ENCODE measurements around the gene CALM1.

GRCh38 chr14:90405101-90405500, 8.3 kb downstream of the CALM1 start:
- TF ChIP-seq CTCF (IDR thresholded peaks at IDR 0.05) (no peak), POLR2A (IDR thresholded peaks at IDR 0.05) (no peak)

Measured in body of pancreas (tissue), 4 donors.